Retinal pigment epithelial cell (primary cell): ENCODE measurements around the gene CLMP.

Experiments used
- DNase-seq: peaks from one replicate; pipeline ENCODE4 v3.0.0-alpha.2; 2010; ENCODE audit warnings: low read depth
- H3K4me3 ChIP-seq: 2 replicates; pipeline ENCODE4 v1.5.1; 2011; ENCODE audit warnings: mild to moderate bottlenecking, low read length, control low read depth, moderate library complexity
- CTCF ChIP-seq: conservative IDR thresholded peaks from 2 replicates; pipeline ENCODE4 v1.5.1; 2011; ENCODE audit warnings: low read depth, low read length, control low read depth, inconsistent platforms

Gene CLMP

GRCh38 chr11:123195188-123196059 lies at the start of gene CLMP:
TSS of gene CLMP (minus strand) at chr11:123195248. CDS start at chr11:123194940, 308 bp downstream.
- no peak for TF ChIP-seq CTCF
- no peak for DNase-seq
- peak within 1 kb of the TSS; percentile 43 for H3K4me3 ChIP-seq

GRCh38 chr11:123241874-123242543 lies 47.0 kb upstream of the CLMP start:
- no peak for DNase-seq
- no peak for TF ChIP-seq CTCF

GRCh38 chr11:123241294-123241693 lies 46.2 kb upstream of the CLMP start:
- DNase-seq, result no peak
- TF ChIP-seq CTCF, result no peak

More at GRCh38 chr11:123241874-123242543, 47.0 kb upstream of the CLMP start:
- no peak overlapping the region for H3K4me3 ChIP-seq

GRCh38 chr11:123239191-123240150 lies 44.4 kb upstream of the CLMP start:
- no peak for TF ChIP-seq CTCF
- H3K4me3 ChIP-seq, result no peak overlapping the region
- DNase-seq, result no peak

More at GRCh38 chr11:123241294-123241693, 46.2 kb upstream of the CLMP start:
- H3K4me3 ChIP-seq, result no peak overlapping the region

GRCh38 chr11:123238297-123238696 lies 43.2 kb upstream of the CLMP start:
- no peak for DNase-seq
- TF ChIP-seq CTCF, result no peak

GRCh38 chr11:123236879-123237278 lies 41.8 kb upstream of the CLMP start:
- no peak overlapping the region for H3K4me3 ChIP-seq
- no peak for TF ChIP-seq CTCF
- DNase-seq, result no peak

More at GRCh38 chr11:123238297-123238696, 43.2 kb upstream of the CLMP start:
- no peak overlapping the region for H3K4me3 ChIP-seq
